ENCODE measurements around the gene GIMAP2.
A peak's percentile ranks its signal among the peaks of the same experiment; 100 is the strongest.
"Not testable (repeated sequence)": the region's sequence is repeated elsewhere in the genome, so short reads cannot be mapped to it uniquely, and the experiment has no call there.

The GIMAP2 gene

GRCh38 chr7:150685219-150686029, at the start of gene GIMAP2:
TSS of gene GIMAP2 (plus strand) at chr7:150685706. CDS start at chr7:150687060, 1,354 bp downstream.
- peak; percentile 77 for DNase-seq (ENCODE audit: low spot score)

GRCh38 chr7:150641854-150642253, 43.7 kb upstream of the GIMAP2 start:
- DNase-seq (ENCODE audit: low spot score) = no peak

DNA sequence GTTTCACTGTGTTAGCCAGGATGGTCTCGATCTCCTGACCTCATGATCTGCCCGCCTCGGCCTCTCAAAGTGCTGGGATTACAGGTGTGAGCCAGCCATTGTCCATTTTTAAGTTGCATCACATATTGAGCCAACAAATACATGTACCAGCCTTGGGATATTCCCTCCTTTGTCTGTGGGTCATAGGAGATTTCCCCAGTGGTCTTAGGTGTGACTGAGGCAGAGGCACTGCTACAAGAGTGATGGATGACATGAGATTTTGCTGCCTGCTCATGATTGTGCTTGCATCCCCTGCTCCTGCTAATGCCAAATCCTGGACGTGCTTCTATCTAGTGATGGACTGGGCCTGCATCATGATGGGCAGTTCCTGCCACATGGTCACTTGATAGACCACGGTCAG, 42.6 kb upstream of the GIMAP2 start:
- DNase-seq (ENCODE audit: low spot score) = no peak

GRCh38 chr7:150645259-150646020, 40.1 kb upstream of the GIMAP2 start:
- DNase-seq (ENCODE audit: low spot score) = no peak

DNA sequence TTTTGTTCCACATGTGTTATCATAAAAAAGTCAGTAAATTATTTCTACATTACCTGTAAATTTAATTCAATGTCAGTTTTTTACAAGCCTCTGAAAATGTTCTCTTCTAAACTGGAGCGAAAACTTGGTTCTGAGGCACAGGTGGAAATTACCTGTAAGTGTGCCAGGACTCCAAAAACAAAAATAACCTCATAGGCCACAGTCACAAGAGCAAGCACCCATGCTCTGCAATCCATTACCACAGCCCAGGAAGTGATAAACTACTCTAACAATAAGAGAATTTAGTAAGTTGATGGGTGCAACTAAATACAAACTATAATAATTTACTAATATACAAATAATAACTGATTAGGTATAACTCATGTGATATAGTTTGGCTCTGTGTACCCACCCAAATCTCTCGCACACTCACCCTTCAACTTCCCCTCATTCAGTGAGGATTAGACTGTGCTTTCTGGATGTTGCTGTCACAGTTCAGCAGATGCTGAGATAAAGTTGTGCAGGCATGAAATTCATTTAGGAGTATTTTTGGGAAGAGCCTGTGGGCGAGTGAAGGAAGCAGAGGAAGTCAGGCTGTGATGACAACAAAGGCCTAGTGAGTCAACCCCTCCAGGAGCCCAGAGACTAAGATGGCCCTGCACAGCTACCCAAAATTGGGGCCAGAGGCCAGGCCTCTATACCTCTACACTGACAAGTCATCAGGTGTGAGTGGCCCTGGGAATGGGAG, 37.0 kb upstream of the GIMAP2 start:
- no peak for DNase-seq (ENCODE audit: low spot score)

DNA sequence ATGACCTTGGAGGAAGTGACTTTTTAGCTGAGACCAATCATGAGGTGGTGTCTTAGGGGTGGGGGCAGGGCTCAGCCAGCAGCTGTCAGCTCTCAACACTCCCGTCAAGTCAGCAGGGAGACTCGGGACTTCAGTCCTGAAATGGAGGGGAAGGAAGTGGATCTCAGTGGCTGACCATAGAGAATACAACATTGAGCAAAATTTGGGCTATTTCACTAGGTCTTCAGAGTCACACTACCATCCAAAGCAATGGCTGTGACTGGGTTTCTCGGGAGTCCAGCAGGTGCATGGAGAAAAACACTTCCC, 36.5 kb upstream of the GIMAP2 start:
- no peak for DNase-seq (ENCODE audit: low spot score)

GRCh38 chr7:150654692-150655091, 30.8 kb upstream of the GIMAP2 start:
- DNase-seq (ENCODE audit: low spot score) = no peak

GRCh38 chr7:150656047-150656446, 29.5 kb upstream of the GIMAP2 start:
- DNase-seq (ENCODE audit: low spot score) = no peak

DNA sequence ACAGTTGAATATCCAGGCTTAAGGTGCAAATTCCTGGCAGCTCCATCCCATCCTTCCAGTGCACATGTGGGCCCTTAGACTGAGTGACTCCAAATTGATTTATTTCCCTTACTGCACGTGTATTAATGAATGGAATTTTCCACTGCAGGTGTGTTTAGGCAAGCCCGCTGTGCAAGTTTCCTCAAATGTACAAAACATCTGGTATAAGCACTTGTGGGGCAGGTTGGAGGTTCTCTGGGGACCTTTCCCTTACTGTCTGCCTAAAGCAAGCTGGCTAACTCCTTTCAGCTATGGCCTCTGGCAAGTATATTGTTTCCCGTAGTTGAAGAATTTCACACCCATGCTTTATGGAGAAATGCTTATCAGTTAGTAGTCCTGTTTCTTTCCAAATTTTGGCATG, 28.0 kb upstream of the GIMAP2 start:
- no peak for DNase-seq (ENCODE audit: low spot score)

DNA sequence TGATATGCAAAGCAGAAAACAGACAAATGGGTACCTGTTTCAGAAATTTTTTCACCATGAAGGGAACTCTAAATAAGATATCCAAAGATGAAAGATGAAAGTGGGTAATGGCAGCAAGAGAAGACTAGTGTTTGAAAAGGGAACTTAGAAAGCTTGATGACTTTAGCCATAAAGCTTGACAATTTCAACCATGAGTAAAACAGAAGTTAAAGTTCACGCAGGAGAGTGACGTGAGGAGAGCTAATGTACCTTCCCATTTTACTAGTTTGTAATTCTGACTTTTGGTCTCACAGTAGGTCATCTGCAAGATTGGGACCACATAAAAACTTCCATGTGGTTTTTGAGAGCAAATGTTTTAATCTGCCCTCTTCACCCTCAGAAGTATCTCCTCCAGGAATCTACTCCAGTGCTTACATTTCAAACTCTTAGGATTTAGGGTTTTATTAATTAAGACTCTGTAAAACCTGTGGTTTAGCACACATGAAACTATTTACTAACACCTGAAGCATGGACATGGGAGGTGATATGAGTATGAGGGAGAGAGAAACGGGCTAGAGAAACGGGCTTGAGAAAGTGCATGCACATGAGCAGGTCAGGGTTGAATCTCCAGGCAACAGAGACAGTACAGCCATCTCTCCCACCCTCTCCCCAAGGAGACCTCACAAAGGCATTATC, 24.4 kb upstream of the GIMAP2 start:
- DNase-seq (ENCODE audit: low spot score) = no peak

DNA sequence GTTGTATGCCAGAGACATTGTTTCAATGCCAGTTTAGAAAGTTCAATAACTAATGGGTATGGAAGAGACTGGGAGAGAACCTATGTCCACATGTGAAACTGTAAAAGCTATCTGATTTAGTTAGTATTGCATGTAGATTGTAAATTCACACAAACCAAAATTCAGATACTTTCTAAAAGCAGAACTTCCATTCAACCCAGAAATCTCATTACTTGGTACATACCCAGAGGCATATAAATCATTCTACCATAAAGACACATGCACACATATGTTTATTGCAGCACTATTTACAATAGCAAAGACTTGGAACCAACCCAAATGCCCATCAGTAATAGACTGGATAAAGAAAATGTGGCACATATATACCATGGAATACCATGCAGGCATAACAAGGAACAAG, 22.7 kb upstream of the GIMAP2 start:
- not testable (repeated sequence) for DNase-seq (ENCODE audit: low spot score)

DNA sequence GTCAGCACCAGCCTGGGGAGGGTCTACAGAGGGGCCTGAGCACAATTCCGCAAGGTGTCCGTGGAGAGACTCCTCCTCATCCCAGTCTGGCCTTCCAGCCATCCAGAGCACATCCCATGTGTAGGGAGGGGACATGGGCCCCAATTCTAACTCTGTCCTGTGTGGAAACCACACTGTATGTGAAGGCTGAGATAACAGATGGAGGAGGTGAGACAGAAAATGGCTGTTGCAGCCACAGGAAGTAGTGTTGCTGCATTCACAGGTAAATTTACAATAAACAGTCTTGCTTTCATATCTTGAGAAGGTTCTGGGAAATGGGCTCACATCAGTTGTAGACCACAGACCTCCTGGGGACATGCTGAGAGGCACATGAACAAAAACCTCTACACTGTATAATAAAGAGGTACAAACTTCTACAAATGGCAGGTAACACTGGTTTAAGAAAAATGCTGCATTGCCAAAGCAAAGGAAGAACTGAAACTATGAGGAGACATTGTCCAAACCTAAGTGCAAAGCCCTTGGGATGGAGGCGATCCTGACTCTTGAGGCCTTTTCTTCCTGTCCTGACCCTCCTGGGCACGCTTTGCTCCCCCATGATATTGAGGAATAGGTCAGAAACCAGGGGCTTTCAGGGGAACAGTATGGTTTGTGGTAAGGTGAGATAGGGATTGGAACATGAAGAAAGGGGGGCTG, 21.6 kb upstream of the GIMAP2 start:
- DNase-seq (ENCODE audit: low spot score) = no peak

DNA sequence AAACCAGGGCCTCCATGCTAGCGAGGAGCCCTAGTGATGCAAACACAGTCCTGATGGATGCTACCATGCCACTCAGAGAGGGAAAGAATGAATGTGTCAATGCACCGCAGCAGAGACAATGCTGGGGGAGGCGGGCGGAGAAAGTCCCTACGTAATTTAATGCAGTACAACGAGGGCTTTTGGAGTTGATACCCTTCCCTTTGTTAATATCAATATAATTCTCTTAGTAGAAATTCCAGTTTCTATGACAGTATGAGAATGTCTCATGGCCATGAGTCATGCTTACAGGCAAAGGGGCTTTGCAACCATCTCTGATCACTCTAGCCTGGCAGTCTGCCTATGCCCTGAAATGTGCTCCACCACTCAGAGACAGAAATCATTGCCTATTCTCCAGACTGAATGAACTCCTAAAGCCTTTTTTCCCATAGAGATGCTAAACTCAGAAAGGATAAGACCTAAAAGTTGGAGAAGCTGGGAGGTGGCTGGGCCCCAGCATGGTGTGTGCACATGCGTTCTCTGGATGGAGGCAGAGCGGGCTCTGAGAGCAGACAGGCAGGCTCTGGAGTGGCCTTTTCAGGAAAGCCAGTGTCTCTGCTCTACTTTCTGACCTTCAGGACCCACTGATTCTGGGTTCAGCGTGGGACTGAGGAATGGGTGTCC, 20.3 kb upstream of the GIMAP2 start:
- no peak for DNase-seq (ENCODE audit: low spot score)

GRCh38 chr7:150665896-150666295, 19.6 kb upstream of the GIMAP2 start:
- peak; percentile 35 for DNase-seq (ENCODE audit: low spot score)

DNA sequence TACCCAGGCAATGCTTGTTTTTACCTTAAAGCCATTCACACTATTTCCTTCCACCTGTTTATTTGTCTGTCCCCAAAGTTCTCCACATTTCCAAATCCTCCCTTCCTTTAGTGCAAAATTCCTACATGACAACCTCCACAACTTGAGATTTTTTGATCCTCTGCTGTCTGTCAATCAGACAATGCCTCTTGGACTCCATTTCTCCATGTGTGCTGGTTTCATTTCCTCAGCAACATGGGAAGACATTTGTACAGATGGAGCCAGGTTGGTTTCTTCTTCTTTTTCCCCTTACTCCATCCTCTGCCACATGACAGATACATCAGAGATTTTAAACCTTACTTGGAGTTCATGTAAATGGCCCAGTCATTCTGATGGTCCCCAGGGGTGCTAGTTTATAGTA, 19.1 kb upstream of the GIMAP2 start:
- DNase-seq (ENCODE audit: low spot score) = peak; percentile 42

DNA sequence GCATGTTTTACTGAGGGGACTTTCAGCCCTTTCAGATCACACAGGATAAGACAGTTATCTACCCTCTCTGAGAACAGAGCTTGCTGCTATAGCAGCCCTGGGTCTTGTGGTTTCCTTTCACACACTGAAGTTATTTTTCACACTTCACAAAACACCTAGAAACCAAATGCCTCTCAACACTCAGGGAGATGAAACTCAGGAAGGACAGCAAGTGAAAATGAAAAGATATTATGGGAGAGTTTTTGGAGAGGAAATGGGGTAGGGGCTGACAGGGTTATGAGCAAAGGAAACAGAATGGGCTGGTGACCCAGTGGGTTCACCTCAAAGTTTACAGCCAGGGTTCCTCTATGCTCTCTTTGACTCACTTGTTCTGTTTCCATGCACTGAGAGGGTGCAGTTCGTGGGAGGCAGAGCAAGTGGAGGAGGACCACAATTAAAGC, 17.0 kb upstream of the GIMAP2 start:
- no peak for DNase-seq (ENCODE audit: low spot score)

DNA sequence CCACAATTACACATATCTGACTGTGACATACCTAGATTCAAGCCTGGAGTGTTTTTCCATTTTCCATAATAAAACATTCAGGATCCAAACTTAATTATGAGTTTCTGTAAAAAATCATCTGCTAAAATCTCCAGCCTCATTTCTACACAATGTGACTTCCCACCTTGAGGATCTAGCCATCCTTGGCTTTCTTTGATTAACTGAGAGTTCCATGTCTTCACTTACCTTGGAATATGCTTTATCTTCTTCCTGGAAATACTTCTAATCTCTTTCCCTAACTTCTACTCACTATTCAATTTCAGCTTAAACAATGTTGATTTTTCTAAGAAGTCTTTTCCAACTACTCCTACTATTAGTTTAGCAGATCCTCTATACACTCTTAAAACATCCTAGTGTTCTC, 16.5 kb upstream of the GIMAP2 start:
- DNase-seq (ENCODE audit: low spot score) = no peak

DNA sequence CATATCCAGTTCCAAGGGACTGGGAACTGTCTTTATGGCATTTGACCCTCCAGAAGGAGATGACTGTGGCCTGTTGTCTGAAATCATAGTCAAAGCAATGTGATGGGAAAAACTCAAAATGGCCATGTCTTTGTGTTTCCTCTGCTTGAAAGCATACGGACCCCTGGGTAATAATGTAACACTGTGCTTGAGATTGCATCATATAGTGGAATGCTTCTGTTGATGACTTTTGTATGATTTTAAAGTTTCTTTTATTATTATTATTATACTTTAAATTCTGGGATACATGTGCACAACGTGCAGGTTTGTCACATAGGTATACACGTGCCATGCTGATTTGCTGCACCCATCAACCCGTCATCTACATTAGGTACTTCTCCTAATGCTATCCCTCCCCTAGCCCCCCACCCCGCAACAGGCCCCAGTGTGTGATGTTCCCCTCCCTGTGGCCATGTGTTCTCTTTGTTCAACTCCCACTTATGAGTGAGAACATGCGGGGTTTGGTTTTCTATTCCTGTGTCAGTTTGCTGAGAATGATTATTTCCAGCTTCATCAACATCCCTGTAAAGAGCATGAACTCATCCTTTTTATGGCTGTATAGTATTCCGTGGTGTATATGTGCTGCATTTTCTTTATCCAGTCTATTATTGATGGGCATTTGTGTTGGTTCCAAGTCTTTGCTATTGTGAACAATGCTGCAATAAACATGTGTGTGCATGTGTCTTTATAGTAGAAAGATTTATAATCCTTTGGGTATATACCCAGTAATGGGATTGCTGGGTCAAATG, 13.5 kb upstream of the GIMAP2 start:
- not testable (repeated sequence) for DNase-seq (ENCODE audit: low spot score)

DNA sequence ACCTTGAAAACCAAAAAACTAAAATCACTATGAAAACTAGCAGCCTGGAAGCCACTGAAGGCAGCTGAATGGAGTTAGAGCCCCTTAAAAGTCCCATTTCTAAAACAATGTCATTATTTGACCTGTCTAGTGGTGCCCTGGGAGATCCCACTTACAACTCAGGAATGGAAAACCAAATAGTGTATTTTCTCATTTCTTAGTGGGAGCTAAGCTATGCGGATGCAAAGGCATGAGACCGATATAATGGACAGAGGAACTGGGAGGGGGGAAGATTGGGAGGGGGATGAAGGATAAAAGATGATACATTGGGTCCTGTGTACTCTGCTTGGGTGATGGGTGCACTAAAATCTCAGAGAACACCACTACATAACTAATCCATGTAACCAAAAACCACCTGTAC, 9.8 kb upstream of the GIMAP2 start:
- DNase-seq (ENCODE audit: low spot score) = no peak

DNA sequence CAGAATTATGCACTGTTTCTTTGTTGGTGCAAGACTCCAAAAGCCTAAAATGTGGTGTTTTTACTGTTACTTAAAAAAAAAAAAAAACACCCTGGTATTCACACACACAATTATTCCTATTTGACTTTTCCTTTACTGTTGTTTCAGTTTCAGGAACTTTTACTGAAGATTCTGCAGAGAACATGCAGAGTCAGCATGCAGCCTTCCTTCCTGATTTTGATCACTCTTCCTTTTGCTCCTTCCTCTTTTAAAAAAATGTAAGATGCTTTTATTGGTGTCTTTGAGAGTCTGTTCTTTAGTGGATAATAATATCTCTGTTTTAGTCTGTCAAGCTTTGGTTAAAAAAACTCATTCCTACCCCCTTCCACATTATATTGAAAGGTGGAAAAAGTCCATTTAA, 9.2 kb upstream of the GIMAP2 start:
- peak; percentile 60 for DNase-seq (ENCODE audit: low spot score)
